Medulla oblongata (tissue), 1 donor: Measurements from ENCODE around the gene LDHB.
"Not testable (repeated sequence)": the region's sequence is repeated elsewhere in the genome, so short reads cannot be mapped to it uniquely, and the experiment has no call there.

ENCODE experiments used
- DNase-seq: peaks from one replicate; pipeline ENCODE4 v3.0.0-alpha.2; 2015; ENCODE audit errors: extremely low spot score

The LDHB gene

GRCh38 chr12:21657326-21658077 is at the start of gene LDHB:
Gene LDHB, minus strand, starts transcription at chr12:21657842. Its CDS starts 3,171 bp downstream, at chr12:21654671.
- DNase-seq: peak; percentile 96

- no peak for DNase-seq
Observed at GRCh38 chr12:21704847-21705246, 47.2 kb upstream of the LDHB start.

GRCh38 chr12:21699851-21700250 is 42.2 kb upstream of the LDHB start:
- DNase-seq: no peak

GRCh38 chr12:21697904-21698630 is 40.4 kb upstream of the LDHB start:
- peak; percentile 39 for DNase-seq

GRCh38 chr12:21696625-21697024 is 39.0 kb upstream of the LDHB start:
- DNase-seq: no peak

GRCh38 chr12:21695986-21696385 is 38.3 kb upstream of the LDHB start:
- DNase-seq: no peak

- DNase-seq: no peak
Observed at GRCh38 chr12:21694660-21695059, 37.0 kb upstream of the LDHB start.

GRCh38 chr12:21691515-21691914 is 33.9 kb upstream of the LDHB start:
- DNase-seq: no peak

- no peak for DNase-seq
Observed at GRCh38 chr12:21690704-21691368, 33.2 kb upstream of the LDHB start.

GRCh38 chr12:21683115-21683514 is 25.5 kb upstream of the LDHB start:
- DNase-seq: no peak

GRCh38 chr12:21678959-21679358 is 21.3 kb upstream of the LDHB start:
- no peak for DNase-seq

GRCh38 chr12:21677622-21678277 is 20.1 kb upstream of the LDHB start:
- no peak for DNase-seq

GRCh38 chr12:21677204-21677603 is 19.6 kb upstream of the LDHB start:
- DNase-seq: no peak

- no peak for DNase-seq
Observed at GRCh38 chr12:21676776-21677175, 19.1 kb upstream of the LDHB start.

GRCh38 chr12:21675641-21676040 is 18.0 kb upstream of the LDHB start:
- DNase-seq: no peak

- no peak for DNase-seq
Observed at GRCh38 chr12:21675096-21675495, 17.5 kb upstream of the LDHB start.

GRCh38 chr12:21673830-21674552 is 16.3 kb upstream of the LDHB start:
- DNase-seq: not testable (repeated sequence)

GRCh38 chr12:21672146-21672545 is 14.5 kb upstream of the LDHB start:
- no peak for DNase-seq

GRCh38 chr12:21666722-21667121 is 9.1 kb upstream of the LDHB start:
- no peak for DNase-seq

- DNase-seq: no peak
Observed at GRCh38 chr12:21665816-21666215, 8.2 kb upstream of the LDHB start.

GRCh38 chr12:21662122-21662792 is 4.6 kb upstream of the LDHB start:
- no peak for DNase-seq
